ENCODE measurements around the gene MAGOHB. TPM values are rescaled to one million over a fixed set of nuclear protein-coding genes. Genes with fewer than 3 reads are reported as not detected.

MAGOHB gene
- total and polyA plus RNA-seq, 2 of the 13 experiments (the other 11 are each of a cell fraction or from before 2014, with no cell fraction given), result 7.0 to 49.8 TPM

DNA sequence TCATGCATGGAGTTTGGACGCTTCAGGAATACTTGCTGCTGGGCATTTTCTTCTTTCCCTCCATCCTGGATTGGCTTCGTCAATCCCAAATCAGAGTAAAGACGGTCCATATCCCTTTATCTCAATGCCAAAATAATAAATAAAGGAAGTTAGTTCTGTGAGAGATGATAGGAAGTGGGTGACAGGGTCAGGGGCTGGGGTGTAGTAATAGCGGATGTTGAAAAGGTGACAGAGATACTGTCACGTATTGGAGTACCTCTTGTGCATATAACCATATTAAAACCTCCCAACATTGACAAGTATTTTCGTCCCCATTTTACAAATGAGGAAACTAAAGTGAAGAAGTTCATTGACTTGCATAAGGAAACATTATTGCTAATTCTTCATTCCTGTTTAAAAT lies 12.4 kb downstream of the MAGOHB start:
- no peaks in the 10 kb centered on the region for H3K79me2 ChIP-seq (ENCODE audit: insufficient read depth, low read length)
- no peak overlapping the region for H3K4me2 ChIP-seq (ENCODE audit: low read depth, low read length)
- H3K9me3 ChIP-seq (ENCODE audit: low read length), result no peaks in the 10 kb centered on the region
- WGBS (ENCODE audit: low lambda C conversion rate), result 96% methylated on average over 6 of the region's 6 CpGs
- no peak for TF ChIP-seq HOXA7 (CRISPR knock-in tag; IDR thresholded peaks at IDR 0.05)
- TF ChIP-seq ZNF3 (CRISPR knock-in tag; IDR thresholded peaks at IDR 0.05), result no peak
- TF ChIP-seq, protein P1, sequence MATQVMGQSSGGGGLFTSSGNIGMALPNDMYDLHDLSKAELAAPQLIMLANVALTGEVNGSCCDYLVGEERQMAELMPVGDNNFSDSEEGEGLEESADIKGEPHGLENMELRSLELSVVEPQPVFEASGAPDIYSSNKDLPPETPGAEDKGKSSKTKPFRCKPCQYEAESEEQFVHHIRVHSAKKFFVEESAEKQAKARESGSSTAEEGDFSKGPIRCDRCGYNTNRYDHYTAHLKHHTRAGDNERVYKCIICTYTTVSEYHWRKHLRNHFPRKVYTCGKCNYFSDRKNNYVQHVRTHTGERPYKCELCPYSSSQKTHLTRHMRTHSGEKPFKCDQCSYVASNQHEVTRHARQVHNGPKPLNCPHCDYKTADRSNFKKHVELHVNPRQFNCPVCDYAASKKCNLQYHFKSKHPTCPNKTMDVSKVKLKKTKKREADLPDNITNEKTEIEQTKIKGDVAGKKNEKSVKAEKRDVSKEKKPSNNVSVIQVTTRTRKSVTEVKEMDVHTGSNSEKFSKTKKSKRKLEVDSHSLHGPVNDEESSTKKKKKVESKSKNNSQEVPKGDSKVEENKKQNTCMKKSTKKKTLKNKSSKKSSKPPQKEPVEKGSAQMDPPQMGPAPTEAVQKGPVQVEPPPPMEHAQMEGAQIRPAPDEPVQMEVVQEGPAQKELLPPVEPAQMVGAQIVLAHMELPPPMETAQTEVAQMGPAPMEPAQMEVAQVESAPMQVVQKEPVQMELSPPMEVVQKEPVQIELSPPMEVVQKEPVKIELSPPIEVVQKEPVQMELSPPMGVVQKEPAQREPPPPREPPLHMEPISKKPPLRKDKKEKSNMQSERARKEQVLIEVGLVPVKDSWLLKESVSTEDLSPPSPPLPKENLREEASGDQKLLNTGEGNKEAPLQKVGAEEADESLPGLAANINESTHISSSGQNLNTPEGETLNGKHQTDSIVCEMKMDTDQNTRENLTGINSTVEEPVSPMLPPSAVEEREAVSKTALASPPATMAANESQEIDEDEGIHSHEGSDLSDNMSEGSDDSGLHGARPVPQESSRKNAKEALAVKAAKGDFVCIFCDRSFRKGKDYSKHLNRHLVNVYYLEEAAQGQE (IDR thresholded peaks at IDR 0.05; ENCODE audit: borderline replicate concordance in 1 of 2, low read depth in 1 of 2, low read length in 2 of 2), result no peak
- no peak for TF ChIP-seq NAIF1 (CRISPR knock-in tag; IDR thresholded peaks at IDR 0.05; ENCODE audit: borderline replicate concordance)
- no peak for TF ChIP-seq FOXP1 (IDR thresholded peaks at IDR 0.05)
- no peak for TF ChIP-seq FOXP1 (CRISPR knock-in tag; IDR thresholded peaks at IDR 0.05)
- TF ChIP-seq, protein P2, sequence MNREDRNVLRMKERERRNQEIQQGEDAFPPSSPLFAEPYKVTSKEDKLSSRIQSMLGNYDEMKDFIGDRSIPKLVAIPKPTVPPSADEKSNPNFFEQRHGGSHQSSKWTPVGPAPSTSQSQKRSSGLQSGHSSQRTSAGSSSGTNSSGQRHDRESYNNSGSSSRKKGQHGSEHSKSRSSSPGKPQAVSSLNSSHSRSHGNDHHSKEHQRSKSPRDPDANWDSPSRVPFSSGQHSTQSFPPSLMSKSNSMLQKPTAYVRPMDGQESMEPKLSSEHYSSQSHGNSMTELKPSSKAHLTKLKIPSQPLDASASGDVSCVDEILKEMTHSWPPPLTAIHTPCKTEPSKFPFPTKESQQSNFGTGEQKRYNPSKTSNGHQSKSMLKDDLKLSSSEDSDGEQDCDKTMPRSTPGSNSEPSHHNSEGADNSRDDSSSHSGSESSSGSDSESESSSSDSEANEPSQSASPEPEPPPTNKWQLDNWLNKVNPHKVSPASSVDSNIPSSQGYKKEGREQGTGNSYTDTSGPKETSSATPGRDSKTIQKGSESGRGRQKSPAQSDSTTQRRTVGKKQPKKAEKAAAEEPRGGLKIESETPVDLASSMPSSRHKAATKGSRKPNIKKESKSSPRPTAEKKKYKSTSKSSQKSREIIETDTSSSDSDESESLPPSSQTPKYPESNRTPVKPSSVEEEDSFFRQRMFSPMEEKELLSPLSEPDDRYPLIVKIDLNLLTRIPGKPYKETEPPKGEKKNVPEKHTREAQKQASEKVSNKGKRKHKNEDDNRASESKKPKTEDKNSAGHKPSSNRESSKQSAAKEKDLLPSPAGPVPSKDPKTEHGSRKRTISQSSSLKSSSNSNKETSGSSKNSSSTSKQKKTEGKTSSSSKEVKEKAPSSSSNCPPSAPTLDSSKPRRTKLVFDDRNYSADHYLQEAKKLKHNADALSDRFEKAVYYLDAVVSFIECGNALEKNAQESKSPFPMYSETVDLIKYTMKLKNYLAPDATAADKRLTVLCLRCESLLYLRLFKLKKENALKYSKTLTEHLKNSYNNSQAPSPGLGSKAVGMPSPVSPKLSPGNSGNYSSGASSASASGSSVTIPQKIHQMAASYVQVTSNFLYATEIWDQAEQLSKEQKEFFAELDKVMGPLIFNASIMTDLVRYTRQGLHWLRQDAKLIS (CRISPR knock-in tag; IDR thresholded peaks at IDR 0.05), result no peak
- no peak for TF ChIP-seq CAMTA2 (CRISPR knock-in tag; IDR thresholded peaks at IDR 0.05; ENCODE audit: borderline replicate concordance)
- TF ChIP-seq, protein P3, sequence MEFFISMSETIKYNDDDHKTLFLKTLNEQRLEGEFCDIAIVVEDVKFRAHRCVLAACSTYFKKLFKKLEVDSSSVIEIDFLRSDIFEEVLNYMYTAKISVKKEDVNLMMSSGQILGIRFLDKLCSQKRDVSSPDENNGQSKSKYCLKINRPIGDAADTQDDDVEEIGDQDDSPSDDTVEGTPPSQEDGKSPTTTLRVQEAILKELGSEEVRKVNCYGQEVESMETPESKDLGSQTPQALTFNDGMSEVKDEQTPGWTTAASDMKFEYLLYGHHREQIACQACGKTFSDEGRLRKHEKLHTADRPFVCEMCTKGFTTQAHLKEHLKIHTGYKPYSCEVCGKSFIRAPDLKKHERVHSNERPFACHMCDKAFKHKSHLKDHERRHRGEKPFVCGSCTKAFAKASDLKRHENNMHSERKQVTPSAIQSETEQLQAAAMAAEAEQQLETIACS (CRISPR knock-in tag; IDR thresholded peaks at IDR 0.05), result no peak
- TF ChIP-seq SSRP1 (CRISPR knock-in tag; IDR thresholded peaks at IDR 0.05), result no peak
- TF ChIP-seq MAFG (CRISPR knock-in tag; IDR thresholded peaks at IDR 0.05), result no peak
- TF ChIP-seq, protein P4, sequence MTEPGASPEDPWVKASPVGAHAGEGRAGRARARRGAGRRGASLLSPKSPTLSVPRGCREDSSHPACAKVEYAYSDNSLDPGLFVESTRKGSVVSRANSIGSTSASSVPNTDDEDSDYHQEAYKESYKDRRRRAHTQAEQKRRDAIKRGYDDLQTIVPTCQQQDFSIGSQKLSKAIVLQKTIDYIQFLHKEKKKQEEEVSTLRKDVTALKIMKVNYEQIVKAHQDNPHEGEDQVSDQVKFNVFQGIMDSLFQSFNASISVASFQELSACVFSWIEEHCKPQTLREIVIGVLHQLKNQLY (CRISPR knock-in tag; IDR thresholded peaks at IDR 0.05), result no peak
- TF ChIP-seq NFIC (IDR thresholded peaks at IDR 0.05; ENCODE audit: low read length), result no peak
- TF ChIP-seq MIER3 (CRISPR knock-in tag; IDR thresholded peaks at IDR 0.05; ENCODE audit: borderline replicate concordance), result no peak
- no peak for TF ChIP-seq RAD21 (CRISPR knock-in tag; IDR thresholded peaks at IDR 0.05)
- BruUV-seq (replicated peaks), result no TSS peak
- in situ Hi-C loops (cut with HindIII; ENCODE audit: extremely low pct_ligation_motif_present, low pct_unique_long_range_greater_than_20kb) (no loop called here), intact Hi-C loops (cut with micrococcal nuclease; ENCODE audit: unreplicated experiment) (no loop called here)
- no peak overlapping the region for H3K4me3 ChIP-seq (replicated peaks in 1 of 3; ENCODE audit: insufficient read depth in 1 of 3, low read depth in 2 of 3, low read length in 3 of 3)
- no peak for DNase-seq (ENCODE audit: low spot score)
- POLR2A ChIA-PET, result no interaction called here
- no peak overlapping the region for H3K9ac ChIP-seq (ENCODE audit: insufficient read depth, low read depth, low read length)
- no peak for ATAC-seq
- no peaks in the 10 kb centered on the region for H3K27me3 ChIP-seq (ENCODE audit: control insufficient read depth in 1 of 2, insufficient read depth in 2 of 2, low read length in 2 of 2)
- H2AFZ ChIP-seq (ENCODE audit: low read length), result no peak overlapping the region
- peaks cover 0 to 3% of the 10 kb centered on the region in 2 experiments; a peak in 2 of 5 replicates for H3K36me3 ChIP-seq (replicated peaks in 1 of 2; ENCODE audit: control insufficient read depth in 1 of 2, insufficient read depth in 2 of 2, low read length in 2 of 2)
- H3K4me1 ChIP-seq (ENCODE audit: insufficient read depth, low read length), result no peaks in the 10 kb centered on the region
- CTCF ChIA-PET (ENCODE audit: low intra/inter-chr PET ratio, low total read pairs), result no interaction called here
- H4K20me1 ChIP-seq (ENCODE audit: insufficient read depth, low read length), result no peaks in the 10 kb centered on the region; the same call in 1 of the 2 replicates
- no peak for FAIRE-seq
- no peak overlapping the region for H3K27ac ChIP-seq (ENCODE audit: extremely low read length, insufficient read depth, low read length)

Measured in HepG2 (cell line).